Hematopoietic multipotent progenitor cell treated with erythropoietin and hydrocortisone succinate and interleukin-3 and kit ligand, for 15 days (in vitro differentiated cells): Measurements from ENCODE around the gene EXT2.

ENCODE experiments used
- DNase-seq: peaks from one replicate; pipeline ENCODE4 v3.0.0-alpha.2; 2015; ENCODE audit warnings: low spot score

EXT2 gene

DNA sequence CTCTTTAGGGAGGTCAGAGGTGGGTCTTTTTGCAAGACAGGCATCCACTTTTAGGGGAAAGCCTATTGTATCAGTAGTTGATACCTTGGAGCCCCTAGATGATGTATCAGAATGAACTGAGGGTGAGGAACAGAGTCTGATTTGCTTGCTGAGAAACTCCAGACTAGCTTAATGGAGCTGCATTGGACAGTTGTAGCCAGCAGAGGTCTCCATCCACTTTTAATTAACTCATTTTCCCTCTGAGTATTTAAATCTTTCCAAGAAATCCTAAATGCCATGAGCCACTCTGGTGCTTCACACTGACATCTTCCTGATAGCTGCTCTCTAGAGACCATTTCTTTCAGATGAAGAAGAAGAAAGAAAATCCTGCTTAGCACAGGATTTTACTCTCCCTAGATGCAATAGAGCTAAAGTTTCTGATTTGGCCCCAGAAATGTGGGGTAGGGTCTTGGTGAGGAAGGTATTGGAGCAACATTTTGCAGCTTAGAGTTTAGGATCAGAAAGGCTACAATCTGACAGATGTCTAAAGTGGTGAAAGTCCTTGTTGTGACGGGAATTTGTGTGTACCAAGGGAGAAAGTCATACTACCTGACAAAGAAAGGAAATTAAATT is 38.0 kb downstream of the EXT2 start:
- no peak for DNase-seq

DNA sequence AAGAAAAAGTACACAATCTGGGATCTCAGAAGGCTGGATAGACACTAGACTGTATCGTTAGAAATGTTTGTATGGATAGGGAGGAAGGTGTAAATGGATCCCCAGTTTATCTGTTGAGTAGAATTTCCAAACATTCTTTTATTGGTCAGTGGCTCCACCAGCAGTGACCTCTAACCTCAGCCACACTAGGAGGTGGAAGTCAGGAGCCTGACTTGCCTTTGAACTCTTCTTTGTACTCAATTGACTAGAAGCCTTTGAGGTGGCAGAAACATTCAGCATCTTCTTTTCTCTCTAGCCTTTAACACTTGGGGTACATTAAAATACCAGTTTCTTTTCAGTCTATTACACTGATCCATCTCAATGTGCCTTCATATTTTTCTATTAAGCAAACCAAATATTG is 39.1 kb downstream of the EXT2 start:
- no peak for DNase-seq

DNA sequence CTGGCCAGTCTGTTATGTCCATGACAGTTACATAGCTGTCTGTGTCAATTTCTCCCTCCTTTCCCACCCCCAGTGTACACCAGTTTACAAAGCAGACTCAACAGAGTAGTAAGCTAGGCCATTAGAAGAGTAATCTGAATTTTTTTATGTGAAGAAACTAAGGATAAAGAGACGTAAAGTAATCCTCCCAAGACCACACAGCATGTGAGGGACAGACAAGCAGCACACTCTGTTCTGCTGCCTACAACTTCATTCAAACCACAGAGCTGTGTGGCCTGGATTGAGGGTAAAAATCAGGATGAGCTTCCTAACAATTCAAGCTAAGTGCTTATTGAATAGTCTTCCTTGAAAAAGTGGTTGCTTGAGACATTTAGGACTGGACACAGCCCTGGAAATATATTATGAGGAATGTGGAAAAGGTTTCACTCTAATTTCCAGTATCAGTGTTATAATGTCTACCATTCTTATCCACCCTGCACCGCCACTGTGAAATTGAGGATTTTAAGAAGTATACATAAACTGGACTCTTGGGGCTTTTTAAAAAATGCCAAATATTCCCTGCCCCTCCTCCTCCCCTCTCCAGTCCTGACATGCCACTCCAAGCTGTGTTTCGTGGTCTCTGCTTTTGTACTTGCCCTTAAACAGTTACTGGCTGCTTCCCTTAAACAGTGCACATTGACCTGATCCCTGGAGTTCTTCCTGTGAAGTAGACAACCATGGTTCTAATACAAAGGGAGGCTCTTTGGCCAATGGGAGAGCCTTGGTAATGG is 40.9 kb downstream of the EXT2 start:
- no peak for DNase-seq

DNA sequence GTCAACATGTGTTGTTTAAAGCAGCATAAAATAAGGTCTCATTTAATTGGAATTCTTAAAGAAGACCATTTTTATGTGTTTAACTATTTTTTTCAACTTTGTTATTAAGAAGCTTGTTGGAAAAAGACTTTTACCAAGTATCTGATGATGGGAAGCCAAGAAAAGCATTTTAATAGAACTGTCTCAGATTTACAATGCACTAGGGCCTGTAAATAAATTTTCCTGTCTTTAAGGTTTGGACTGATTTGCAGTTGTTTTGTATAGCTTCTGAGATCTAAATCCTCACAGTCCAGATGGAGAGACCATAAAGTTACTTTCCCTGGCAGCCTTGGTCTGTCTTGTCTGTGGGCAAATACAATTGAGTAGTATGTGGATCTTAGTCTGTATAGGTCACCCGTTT is 41.6 kb downstream of the EXT2 start:
- no peak for DNase-seq

DNA sequence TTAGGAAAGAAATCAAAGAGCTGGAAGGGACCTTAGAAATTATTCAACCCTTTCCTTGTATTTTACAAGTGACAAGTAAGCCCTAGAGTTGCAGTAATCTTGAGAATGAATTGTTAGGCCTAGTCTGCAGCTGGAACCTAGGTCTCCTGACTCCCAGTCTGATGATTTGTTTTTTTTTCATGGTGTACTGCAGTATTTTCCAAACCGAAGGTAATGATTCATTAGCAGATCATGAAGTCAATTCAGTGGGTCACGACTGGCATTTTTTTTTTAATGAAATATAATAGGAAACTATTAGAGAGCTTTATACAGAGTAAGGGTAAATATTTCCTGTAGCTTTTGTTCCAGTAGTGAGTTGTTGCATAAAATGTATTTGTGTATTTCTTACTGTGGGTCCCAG is 42.8 kb downstream of the EXT2 start:
- no peak for DNase-seq

DNA sequence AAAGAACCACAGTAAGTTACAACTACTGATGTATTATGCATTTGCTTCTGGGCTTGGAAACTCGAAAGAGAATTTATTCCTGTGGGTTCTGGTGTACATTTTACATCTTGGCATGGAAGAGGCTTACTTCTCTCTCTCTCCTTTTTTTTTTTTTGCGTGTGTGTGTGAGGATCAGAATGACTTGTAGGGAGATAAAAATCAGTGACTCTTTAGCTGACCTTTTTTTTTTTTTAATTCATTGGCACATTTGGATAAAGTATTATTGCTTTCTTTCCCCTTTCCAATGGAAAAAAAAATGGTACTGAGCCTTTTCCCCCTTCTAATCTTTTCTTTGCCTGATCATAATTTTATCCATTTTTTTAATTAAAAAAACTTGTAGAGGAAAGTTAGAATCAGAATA is 43.5 kb downstream of the EXT2 start:
- no peak for DNase-seq

DNA sequence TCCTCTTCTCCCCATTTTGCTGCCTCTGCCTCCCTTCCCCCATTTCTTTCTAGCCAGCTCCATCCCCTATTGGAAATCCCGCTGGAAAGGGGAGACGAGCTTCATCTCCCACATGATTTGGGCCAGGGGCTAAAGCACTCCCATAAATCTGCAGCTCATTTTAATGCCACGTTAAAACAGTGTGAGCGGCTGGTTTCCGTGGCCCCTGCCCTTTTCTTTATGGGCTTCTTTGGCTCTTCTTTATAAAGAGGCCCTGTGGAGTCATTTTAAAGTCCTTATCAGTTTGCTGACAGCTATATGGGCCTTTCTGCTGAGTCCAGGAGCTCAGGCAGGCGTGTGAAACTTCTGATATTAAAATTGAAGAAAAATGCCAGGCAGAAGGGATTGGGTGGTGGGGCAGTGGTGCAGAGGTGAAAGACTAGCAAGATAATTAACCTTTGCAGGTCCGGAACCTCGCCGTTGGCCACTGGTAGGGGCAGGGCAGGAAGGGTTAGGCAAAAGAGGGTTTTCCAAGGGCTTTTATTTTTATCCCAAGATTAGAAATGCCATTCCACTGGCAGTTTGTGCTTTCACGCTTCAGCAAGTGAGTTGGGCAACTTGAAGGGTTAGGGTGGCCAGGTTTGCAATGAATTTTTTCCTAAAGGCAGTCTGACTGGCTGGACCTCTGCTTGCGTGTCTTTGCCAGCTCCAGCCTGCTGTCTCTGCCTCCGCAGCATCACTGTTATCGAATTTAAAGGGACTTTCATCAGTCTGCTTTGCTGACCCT is 44.3 kb downstream of the EXT2 start:
- no peak for DNase-seq

DNA sequence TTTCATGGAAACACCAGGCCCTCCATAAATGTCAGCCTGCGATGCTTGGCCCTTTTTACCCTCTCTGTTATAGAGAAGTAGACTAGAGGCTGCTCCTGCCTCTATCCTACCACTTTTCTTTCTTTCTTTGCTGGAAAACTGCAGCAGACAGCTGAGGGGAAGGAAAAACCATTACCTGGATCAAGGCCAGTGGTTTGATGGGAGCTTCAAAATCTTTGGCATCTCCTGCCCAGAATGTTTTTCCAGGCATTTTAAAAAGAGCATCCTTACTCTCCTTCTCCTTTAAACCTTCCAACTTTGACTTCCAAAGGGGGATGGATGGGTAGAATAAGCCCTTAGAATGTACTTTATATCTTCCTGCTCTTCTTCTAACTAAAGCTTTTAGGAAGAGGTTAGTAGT is 44.9 kb downstream of the EXT2 start:
- no peak for DNase-seq

DNA sequence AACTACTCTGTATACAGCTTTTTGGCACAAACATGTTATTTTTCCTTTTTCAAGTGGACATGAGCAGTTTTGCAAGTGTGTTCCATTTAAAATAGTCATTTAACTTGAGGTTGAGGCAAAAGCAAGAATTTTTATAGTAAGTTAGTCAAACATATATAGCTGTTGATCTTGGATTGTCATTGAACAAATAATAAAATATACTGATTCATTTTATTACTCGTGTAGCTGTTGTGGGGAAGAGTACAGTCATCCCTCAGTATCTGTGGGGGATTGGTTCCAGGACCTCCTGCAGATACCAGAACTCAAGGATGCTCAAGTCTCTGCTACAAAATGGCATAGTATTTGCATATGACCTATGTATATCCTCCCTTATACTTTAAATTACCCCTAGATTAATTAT is 45.3 kb downstream of the EXT2 start:
- DNase-seq, result no peak

DNA sequence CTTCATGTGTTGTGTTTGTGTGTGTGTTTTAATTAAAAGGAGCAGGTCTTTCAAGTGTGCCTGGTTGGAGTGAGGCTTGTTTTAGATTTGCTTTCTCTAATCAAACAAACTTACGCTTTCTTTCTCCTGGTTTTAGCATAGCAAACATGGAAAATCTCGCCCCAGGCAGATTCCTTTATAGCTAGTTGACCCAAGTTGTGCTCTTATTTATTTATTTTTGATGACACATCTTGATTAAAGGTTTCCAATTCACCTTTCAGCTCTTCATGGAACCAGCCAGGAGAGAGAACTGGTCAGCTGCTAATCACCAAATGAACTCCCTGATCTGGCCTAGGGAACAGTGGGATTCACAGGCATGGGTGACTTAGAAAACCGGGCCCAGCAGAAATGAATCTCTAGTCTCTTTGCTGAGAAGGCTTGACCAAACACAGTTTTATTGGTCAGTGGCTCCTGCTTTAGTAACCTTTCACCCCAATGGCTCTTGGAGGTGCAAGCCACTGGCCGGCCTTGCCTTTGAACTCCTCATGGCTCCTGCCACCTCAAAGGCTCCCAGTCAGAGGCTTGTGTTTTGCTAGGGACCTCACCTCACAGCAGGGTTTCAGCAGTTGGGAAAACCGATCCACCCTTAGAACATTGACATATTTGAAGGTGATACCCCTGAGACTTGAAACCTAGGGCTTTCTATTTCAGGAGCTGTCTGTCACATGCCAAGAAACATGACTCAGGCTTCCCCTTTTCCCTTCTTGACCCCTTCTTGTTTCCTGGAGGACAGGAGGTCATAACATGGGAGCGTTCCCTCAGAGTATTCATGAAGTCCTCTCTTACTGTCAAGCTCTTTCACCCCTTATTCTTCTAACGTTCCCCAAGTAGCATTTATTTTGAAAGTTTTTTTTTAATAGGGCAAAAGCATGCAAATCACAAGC is 48.8 kb downstream of the EXT2 start:
- no peak for DNase-seq

DNA sequence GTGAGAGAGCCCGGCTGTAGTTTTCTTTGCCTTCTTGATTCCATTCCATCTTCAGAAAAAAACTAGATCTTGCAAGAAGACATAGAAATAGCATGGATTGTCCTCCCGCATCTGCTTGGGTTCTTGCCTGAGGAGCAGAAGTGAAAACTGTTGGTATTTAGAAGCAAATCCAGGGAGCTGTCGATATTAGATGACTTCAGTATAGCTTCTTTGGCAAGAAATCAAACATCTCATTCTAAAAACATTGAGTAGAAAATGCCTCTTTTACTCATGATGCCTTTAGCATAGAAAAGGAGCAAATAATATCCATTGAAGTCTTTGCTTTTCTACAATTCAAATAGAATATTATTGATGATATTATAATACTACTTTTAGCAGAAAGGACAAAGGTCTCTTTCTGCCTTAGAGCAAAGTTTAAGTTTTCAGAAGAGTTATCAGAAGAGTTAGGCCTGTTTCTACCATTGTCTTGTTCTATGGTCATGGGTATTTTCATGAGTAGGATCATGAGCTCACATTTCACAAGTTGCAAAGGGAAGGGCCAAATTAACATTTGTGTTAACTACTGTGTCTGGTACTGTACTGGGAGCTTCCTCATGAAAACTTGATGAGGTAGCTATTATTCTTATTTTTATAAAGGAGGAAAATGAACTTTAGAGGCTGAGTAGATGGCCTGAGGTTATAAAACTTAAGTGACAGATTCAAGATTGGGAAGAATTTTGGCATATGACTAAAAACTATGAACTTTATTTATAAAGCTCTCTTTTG is 49.7 kb downstream of the EXT2 start:
- DNase-seq, result no peak

DNA sequence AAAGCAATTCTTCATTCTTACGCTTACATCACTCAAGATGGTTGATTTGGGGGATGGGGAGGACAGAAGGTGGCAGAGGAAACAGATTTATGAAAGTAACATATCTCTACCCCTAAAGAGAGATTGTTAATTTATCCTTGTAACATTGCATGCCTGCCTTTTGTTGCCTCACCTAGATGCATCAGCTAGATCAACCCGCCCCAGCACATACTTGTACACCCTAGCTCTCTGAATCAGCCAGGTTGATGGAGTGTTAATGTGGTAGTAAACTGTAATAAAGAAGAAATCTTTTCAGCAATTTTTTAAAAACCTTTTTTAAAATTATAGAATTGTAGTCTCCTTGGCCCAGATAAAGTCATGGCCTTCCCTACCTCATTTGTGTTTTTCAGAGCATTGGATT is 51.5 kb downstream of the EXT2 start:
- DNase-seq, result no peak

DNA sequence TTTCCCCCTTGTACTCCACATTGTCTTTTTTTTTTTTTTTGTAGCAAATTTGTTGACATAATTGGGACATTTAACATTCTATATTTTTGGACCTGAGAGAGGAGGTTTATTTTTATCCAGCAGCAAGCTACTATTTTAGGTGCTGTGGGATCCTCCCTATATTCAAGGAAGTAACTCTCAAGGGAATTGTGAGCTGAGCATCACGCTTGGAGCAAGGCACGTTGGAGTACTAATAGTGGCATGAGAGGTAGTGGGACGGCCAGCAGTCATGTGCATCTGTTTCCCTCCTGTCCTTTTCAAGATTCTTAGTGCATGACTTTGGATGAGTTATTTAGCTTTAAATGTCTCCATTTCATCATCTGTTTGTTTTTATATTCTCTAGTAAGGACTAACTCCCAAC is 52.3 kb downstream of the EXT2 start:
- no peak for DNase-seq

DNA sequence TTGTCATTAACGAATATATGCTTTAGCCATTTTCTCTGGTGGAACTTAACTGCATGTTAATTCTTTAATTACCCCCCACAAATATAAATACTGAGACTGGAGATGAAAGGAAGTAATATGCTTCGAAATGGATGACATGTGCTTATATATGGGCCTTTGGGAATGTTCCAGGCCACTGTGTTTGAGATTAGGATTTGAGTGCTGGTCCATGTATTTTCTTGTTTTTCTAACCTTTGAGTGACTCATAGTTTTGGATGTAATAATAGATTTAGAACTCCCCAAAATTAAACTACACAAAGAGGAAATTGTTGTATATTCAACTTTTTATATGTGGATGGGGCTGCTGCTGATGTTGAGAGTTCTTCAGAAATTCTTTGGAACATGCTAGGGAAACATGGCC is 54.2 kb downstream of the EXT2 start:
- no peak for DNase-seq

DNA sequence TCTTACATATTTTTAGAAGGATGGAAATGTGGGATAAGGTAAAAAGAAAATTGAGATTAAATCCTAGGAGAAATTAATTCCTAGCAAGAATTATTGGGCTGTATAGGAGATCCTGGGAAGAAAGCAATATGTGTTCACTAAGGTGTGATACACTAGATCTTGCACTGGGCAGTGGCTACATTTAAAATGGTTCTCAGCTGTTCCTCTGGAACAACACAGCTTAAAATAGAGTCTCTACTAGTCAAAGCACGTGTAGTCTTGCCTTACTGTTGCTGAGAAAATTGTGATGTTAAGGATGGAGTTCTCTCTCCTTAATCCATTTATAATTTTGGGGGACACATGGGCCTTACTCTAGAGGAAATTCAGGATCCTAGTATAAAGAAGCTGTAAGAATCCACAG is 54.9 kb downstream of the EXT2 start:
- no peak for DNase-seq

DNA sequence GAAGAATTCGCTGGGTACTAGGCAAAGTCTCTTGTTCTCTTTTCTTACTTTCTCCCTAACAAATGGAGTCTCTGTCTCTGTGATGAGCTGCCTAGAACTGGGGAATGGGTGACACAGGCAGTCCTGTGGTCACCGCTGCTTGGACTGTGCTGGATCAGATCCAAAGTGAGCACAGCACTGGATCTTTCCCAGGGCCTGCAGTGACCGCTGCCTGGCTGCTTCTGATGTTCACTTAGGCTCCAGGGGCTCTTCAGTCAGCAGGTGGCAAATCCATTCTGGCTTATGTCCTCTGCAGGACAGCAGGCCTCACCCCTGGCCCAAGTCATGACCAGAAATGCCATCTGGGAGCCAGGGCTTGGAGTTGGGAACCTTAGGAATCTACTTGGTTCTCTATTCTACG is 61.5 kb downstream of the EXT2 start:
- DNase-seq, result no peak

DNA sequence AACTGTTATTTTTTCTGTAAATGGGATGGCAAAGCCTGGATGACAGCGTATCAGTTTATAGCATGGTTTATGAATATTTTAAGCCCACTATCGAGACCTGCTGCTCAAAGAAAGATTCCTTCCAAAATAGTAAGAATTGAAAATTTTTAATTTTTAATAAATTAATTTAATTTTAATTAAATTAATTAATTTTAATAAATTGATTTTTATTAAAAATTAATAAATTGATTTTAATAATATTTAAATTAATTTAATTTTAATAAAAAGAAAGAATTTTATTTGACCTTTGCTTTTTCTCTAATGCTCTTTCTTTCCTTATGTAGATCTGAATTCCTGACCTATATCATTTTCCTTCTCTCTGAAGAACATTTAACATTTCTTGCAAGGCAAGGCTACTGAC is 62.9 kb downstream of the EXT2 start:
- no peak for DNase-seq

DNA sequence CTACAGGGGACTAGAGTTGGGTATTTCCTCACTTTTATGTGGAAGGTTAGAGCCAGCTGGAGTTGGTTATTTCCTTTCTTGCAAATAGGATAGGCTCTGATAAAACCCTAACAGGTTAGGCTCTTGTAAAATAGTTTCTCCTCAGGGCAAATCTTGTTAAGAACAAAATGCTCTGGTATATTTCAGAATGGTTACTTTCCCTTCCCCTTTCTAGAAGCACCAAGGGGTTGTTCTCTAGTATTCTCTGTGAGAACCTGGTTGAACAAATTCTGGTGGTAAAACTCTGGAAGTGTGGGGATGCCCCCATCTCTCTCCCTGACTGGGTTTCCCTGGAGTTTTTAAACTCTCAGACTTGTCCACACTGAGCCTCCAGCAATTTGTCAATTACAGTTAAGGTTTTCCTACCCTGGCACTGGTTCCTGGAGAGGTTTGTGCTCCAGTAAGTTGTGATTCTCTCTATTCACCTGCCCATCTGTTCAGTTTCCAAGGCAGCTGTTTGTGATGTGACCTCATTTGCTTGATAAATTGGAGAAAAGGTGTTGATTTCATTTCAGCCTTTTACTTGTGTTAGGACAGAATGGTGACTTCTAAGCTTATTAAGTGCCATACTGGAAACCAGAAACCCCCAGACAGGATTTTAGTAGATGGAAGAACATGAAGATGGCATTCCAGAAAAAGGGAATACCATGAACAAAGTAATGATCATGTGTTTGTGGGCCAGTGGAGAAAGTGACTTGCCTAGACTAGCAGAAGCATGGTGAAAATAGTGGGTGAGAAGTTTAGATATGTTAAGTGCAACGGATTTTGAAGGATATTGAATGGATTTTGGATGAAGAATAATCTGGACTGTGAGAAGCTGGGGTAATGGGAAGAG is 64.6 kb downstream of the EXT2 start:
- no peak for DNase-seq

DNA sequence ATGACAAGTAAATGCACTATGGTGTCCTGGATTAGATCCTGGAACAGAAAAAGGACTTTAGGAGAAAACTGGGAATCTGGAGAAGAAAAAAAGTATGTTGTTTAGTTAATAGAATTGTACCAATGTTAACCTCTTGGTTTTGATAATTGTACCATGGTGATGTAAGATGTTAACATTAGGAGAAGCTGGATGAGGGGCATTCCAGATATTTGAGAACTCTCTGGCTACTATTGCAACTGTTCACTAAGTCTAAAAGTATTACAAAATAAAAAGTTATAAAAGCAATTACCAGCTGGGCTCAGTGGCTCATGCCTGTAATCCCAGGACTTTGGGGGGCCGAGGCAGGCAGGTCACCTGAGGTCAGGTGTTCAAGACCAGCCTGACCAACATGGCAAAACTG is 66.5 kb downstream of the EXT2 start:
- no peak for DNase-seq

DNA sequence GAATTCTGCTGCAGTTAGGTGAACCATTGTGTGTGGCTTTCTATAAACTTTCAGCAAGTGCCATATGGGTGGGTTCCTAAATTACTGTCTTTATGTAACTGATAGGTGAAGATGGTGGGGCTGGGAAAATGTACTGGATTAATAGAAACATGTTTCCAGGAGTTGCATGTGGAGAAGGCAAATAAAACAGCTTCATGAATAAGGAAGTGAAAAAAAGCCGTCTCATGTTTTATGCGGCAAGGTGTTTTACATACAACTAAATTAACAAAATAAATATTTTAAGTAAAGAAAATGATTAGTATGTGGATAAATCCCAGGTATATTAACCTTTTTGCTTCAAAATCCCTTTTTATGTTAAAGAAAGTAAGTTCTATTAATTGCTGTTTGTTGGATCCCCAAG is 67.2 kb downstream of the EXT2 start:
- DNase-seq, result no peak

DNA sequence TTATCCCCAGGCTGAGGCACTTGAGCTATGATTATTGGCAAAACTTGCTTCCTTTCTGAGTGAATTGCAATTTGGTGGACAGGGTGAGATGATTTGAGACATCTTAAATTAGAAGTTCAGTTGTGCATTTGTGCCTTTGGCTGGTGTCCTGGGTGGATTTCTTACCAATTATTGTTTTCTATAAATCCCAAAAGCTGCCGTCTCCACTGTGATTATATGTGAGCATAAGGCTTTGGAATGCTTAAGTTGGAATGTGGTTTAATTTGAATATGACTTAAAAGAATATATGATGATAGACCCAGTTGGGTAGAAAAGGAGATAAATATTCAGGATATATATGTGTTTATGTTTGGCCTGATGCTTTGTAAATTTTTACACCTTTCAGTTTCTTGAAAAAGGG is 70.0 kb downstream of the EXT2 start:
- no peak for DNase-seq
